Esophagus muscularis mucosa (tissue), 4 donors: ENCODE measurements around the gene HCN3. TPM values are rescaled to one million over a fixed set of nuclear protein-coding genes. Genes with fewer than 3 reads are reported as not detected.

Experiments used
- DNase-seq: peaks from one replicate; pipeline ENCODE4 v3.0.0-alpha.2; 2017; ENCODE audit errors: extremely low spot score
- H3K27ac ChIP-seq, 4 donors: fragments of 200-600 bp; sonication (generic); replicated peaks in 1 of 4; 1 replicate in 3 of 4; 2 replicates in 1 of 4; pipeline ENCODE4 v1.5.1; 2016 to 2019; ENCODE audit warnings: mild to moderate bottlenecking in 1 of 4
- H3K27me3 ChIP-seq, 4 donors: fragments of 200-600 bp; sonication (generic); one replicate each; pipeline versions ENCODE4 v1.5.1 to v1.6.0; 2016 to 2019
- H3K36me3 ChIP-seq, 4 donors: fragments of 200-600 bp; sonication (generic); one replicate each; pipeline ENCODE4 v1.5.1; 2016 to 2019
- H3K4me1 ChIP-seq, 4 donors: fragments of 200-600 bp; sonication (generic); one replicate each; pipeline ENCODE4 v1.5.1; 2016 to 2019
- H3K4me3 ChIP-seq, 4 donors: fragments of 200-600 bp; sonication (generic); 1 replicate in 2 of 4; 2 replicates in 2 of 4; pipeline ENCODE4 v1.5.1; 2016 to 2019; ENCODE audit warnings: mild to moderate bottlenecking in 4 of 4, moderate library complexity in 1 of 4
- H3K9me3 ChIP-seq, 4 donors: fragments of 200-600 bp; sonication (generic); 1 replicate in 3 of 4; 2 replicates in 1 of 4; pipeline ENCODE4 v1.5.1; 2016 to 2019
- EP300 ChIP-seq: sonication (generic); formaldehyde crosslinking; IDR thresholded peaks from one replicate; pipeline ENCODE4 v1.6.1; 2017; ENCODE audit warnings: antibody characterized with exemption
- POLR2A ChIP-seq: fragments of 450-650 bp; IDR thresholded peaks from one replicate; pipeline ENCODE4 v1.6.1; 2017; ENCODE audit warnings: antibody characterized with exemption, moderate library complexity, mild to moderate bottlenecking, low read depth
- POLR2AphosphoS5 ChIP-seq, 2 donors: sonication (generic); formaldehyde crosslinking; IDR thresholded peaks; one replicate each; pipeline ENCODE4 v1.6.1; 2017; ENCODE audit warnings: antibody characterized with exemption in 2 of 2
- WGBS: methylation state at CpG from one replicate; pipeline ENCODE4 v1.1.5; 2018; 5-methylcytosine and 5-hydroxymethylcytosine counted together
- intact Hi-C: fragments of 100-400 bp; cut with DNase I; formaldehyde crosslinking; loops from one replicate; pipeline ENCODE4 v1.15.1; 2023
- total RNA-seq, 4 donors: library from RNA; depleted of rRNA; stranded (reverse); fragments of >200 nt; gene quantifications; one replicate each; pipeline versions ENCODE4 v1.1.0 to v1.2.1, GENCODE V29; 2016
- TF ChIP-seq, protein P1 (sequence below), 3 experiments: fragments of 200-600 bp in 2 of 3; fragments of 450-650 bp in 1 of 3; sonication (generic) in 2 of 3; IDR thresholded peaks; one replicate each; pipeline ENCODE4 v1.5.1; 2017 to 2019; ENCODE audit warnings: antibody characterized with exemption in 3 of 3, mild to moderate bottlenecking in 2 of 3, moderate library complexity in 1 of 3

The HCN3 gene
- total RNA-seq, 4 donors from 2014 or later: 1.0 to 2.1 (median 1.4) TPM

- TF ChIP-seq EP300: no peak
- TF ChIP-seq POLR2AphosphoS5 (IDR thresholded peaks at IDR 0.05): no peak
- TF ChIP-seq, protein P1, sequence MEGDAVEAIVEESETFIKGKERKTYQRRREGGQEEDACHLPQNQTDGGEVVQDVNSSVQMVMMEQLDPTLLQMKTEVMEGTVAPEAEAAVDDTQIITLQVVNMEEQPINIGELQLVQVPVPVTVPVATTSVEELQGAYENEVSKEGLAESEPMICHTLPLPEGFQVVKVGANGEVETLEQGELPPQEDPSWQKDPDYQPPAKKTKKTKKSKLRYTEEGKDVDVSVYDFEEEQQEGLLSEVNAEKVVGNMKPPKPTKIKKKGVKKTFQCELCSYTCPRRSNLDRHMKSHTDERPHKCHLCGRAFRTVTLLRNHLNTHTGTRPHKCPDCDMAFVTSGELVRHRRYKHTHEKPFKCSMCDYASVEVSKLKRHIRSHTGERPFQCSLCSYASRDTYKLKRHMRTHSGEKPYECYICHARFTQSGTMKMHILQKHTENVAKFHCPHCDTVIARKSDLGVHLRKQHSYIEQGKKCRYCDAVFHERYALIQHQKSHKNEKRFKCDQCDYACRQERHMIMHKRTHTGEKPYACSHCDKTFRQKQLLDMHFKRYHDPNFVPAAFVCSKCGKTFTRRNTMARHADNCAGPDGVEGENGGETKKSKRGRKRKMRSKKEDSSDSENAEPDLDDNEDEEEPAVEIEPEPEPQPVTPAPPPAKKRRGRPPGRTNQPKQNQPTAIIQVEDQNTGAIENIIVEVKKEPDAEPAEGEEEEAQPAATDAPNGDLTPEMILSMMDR (IDR thresholded peaks at IDR 0.05): no peak
- no peaks in the 10 kb centered on the region for H3K9me3 ChIP-seq
- WGBS: 60% methylated on average over 6 of the region's 12 CpGs
- intact Hi-C loops: no loop called here
- H3K27me3 ChIP-seq: no peaks in the 10 kb centered on the region
- no peak for DNase-seq
- H3K4me3 ChIP-seq: peak overlapping the region; percentile 94 to 97 (median 96)
- H3K27ac ChIP-seq: peak overlapping the region; percentile 97 to 98 (median 98)
- peaks cover 32 to 62% (median 47%) of the 10 kb centered on the region in 4 donors for H3K4me1 ChIP-seq
- peaks cover 6 to 30% (median 24%) of the 10 kb centered on the region in 4 donors for H3K36me3 ChIP-seq
Measured at GRCh38 chr1:155254228-155254713, 23.0 kb upstream of the HCN3 start.

GRCh38 chr1:155254714-155255242, 22.5 kb upstream of the HCN3 start:
- H3K9me3 ChIP-seq: no peaks in the 10 kb centered on the region
- H3K4me3 ChIP-seq: peak overlapping the region; percentile 94 to 97 (median 96)
- H3K27me3 ChIP-seq: no peaks in the 10 kb centered on the region
- DNase-seq: no peak
- H3K4me1 ChIP-seq: peaks cover 32 to 62% (median 47%) of the 10 kb centered on the region in 4 donors
- intact Hi-C loops: no loop called here
- H3K36me3 ChIP-seq: peaks cover 7 to 34% (median 26%) of the 10 kb centered on the region in 4 donors
- WGBS: 0% methylated on average over 21 of the region's 35 CpGs
- no peak for TF ChIP-seq POLR2A
- TF ChIP-seq, protein P1 (IDR thresholded peaks at IDR 0.05): no peak
- no peak for TF ChIP-seq EP300
- no peak for TF ChIP-seq POLR2AphosphoS5 (IDR thresholded peaks at IDR 0.05)
- H3K27ac ChIP-seq: peak overlapping the region; percentile 97 to 98 (median 98)

GRCh38 chr1:155255243-155256007, 21.8 kb upstream of the HCN3 start, which contains the start of gene ENTREP3:
Gene ENTREP3, minus strand, starts transcription at chr1:155255483. Its CDS starts 606 bp downstream, at chr1:155254877.
- peak; percentile 95 for DNase-seq
- Histone ChIP-seq H3K4me3 (peak within 1 kb of the TSS; percentile 94 to 97 (median 96)), H3K27me3 (no peaks in the 10 kb centered on the region), H3K4me1 (peaks cover 28 to 63% (median 46%) of the 10 kb centered on the region in 4 donors), H3K27ac (peak within 1 kb of the TSS; percentile 97 to 98 (median 98)), H3K9me3 (no peaks in the 10 kb centered on the region), H3K36me3 (peaks cover 13 to 41% (median 33%) of the 10 kb centered on the region in 4 donors)
- WGBS: 4% methylated on average over 23 of the region's 54 CpGs
- TF ChIP-seq, protein P1 (IDR thresholded peaks at IDR 0.05): peak in 1 of 3 experiments; percentile 18
- TF ChIP-seq EP300 (no peak), POLR2AphosphoS5 (IDR thresholded peaks at IDR 0.05) (peak; percentile 85 to 94), POLR2A (peak; percentile 34)
- intact Hi-C loops: no loop called here

DNA sequence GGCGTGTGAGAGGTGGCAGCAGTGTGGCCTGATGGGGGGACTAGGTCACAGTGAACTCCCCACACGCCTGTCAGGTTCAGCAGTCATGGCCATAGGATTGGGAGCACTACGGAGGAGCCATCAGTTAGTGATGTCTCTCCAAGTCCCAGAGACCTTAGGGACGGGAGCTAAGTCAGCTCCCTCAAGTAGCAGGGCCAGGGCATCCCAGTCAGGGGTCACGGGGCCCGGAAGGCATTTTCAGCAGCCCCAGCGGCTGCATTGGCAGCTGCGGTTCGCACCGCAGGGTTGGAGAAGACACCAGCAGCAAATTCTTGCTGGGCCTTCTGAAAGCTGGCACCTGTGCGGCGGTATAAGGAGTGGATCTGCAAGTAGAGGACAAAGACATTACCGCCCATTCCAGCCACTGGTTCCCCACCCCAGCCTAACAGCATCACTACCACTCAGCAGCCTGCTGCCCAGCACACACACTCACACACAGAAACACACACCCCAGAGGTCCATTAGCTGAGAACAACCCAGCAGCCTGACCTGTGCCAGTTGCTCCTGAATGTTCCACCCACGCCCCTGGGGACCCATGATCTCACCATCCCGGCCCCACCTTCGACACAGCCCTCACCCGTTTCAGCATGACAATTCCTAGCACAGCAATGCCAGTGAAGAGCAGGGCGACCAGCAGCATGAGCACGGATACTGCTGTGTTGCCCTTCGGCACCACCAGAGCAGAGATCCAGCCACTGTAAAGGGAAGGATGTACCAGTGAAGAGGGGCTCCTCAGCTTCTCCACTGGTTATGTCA, 21.0 kb upstream of the HCN3 start:
- Histone ChIP-seq H3K36me3 (peaks cover 13 to 43% (median 33%) of the 10 kb centered on the region in 4 donors), H3K4me3 (peak overlapping the region; percentile 94 to 97 (median 96))

More for the DNA sequence above, 21.0 kb upstream of the HCN3 start:
- H3K4me1 ChIP-seq: peaks cover 28 to 63% (median 46%) of the 10 kb centered on the region in 4 donors
- DNase-seq: no peak
- intact Hi-C loops: no loop called here
- no peak for TF ChIP-seq POLR2AphosphoS5 (IDR thresholded peaks at IDR 0.05)
- TF ChIP-seq EP300: no peak
- TF ChIP-seq POLR2A: no peak
- TF ChIP-seq, protein P1 (IDR thresholded peaks at IDR 0.05): no peak
- H3K27ac ChIP-seq: peak overlapping the region; percentile 97 to 98 (median 98)
- WGBS: 67% methylated on average over 16 of the region's 20 CpGs
- H3K27me3 ChIP-seq: no peaks in the 10 kb centered on the region
- H3K9me3 ChIP-seq: no peaks in the 10 kb centered on the region
